ENCODE measurements around the gene KIFBP.

Gene KIFBP

DNA sequence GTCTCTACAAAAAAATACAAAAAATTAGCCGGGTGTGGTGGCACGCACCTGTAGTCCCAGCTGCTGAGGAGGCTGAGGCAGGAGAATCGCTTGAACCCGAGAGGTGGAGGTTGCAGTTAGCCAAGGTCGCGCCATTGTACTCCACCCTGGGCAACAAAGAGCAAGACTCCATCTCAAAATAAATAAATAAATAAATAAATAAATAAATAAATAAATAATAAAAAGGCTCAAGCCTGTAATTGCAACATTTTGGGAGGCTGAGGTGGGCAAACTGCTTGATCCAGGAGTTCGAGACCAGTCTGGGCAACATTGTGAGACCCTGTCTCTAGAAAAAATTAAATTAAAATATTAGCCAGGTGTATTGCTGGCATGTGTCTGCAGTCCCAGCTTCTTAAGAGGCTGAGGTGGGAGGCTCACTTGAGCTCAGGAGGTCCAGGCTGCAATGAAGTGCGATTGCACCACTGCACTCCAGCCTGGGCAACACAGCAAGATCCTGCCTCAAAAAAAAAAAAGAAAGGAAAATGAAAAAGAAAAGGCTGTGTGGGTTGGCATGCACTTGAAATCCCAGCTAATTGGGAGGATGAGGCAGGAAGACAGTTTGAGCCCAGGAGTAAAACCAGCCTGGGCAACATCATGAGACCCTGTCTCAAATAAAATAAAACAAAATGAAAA is 71.7 kb downstream of the KIFBP start:
- TF ChIP-seq YY1 (IDR thresholded peaks at IDR 0.05; ENCODE audit: low read depth) (no peak), MAX (IDR thresholded peaks at IDR 0.05) (no peak), FOXM1 (IDR thresholded peaks at IDR 0.05; ENCODE audit: borderline replicate concordance, low read depth) (no peak), ZBTB7A (IDR thresholded peaks at IDR 0.05; ENCODE audit: low read depth) (no peak), REST (IDR thresholded peaks at IDR 0.05; ENCODE audit: low read depth) (no peak), EGR1 (IDR thresholded peaks at IDR 0.05) (no peak), CREB1 (IDR thresholded peaks at IDR 0.05; ENCODE audit: low read depth) (no peak), TEAD4 (IDR thresholded peaks at IDR 0.05) (no peak)

DNA sequence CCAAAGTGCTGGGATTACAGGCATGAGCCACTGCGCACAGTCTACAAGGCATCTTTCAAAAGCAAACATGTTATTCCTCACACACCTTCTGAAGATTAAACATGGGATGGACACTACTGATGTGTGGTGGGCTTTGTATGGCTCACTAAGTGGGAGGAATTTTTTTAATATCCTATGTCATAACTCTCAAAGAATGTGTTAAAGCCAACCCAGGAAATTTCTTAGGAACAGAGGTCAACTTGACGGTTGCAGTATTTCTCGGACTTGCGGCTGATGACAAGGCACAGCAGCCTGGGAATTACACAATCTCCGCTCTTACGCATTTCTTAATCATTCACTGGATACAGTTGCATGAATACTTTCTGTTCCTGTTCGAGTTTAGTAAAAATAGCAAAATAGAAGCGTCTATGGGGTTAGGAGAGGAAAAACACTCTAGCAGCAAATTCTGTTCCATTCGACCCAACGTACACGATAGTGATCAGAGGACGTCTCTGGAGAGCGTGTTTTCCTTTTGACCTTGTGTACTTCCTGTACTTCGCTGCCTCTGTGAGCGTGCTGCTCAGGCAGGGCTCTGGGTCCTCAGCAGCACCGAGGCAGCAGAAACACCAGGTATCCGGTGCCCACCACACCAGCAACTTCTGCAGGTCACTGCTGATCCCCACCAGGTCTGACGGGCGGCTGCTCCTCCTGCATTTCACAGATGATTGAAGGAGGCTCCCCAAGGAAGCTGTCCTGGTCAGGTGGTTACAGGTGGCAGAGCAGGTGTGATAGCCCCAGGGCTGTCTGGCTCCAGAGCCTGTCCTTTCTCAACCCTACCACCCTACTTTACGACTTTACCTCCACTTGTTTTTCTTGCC is 72.9 kb downstream of the KIFBP start:
- TF ChIP-seq MAX (IDR thresholded peaks at IDR 0.05) = no peak
- 0 out of 2 replicates have a peak, but pooled peaks have one; percentile 13 for TF ChIP-seq CEBPB (IDR thresholded peaks at IDR 0.05)

DNA sequence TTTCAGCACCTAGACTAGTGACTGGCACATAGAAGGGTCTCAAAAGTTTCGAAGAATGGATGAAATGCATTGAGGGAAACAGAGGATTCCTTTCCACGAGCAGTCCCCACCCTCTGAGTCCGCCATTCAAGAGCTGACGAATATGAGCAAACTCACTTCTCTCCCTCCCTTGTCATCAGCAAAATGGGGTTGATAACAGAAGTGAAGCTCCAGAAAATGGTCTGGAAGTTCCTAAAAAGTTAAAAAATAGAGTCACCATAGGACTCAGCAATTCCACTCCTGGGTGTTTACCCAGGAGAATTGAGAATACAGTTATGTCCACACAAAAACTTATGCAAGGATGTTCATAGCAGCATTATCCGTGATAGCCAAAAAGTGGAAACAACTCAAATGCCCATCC is 74.3 kb downstream of the KIFBP start:
- no peak for TF ChIP-seq CREB1 (IDR thresholded peaks at IDR 0.05; ENCODE audit: low read depth)
- no peak for TF ChIP-seq NFIC (IDR thresholded peaks at IDR 0.05)
- TF ChIP-seq FOXM1 (IDR thresholded peaks at IDR 0.05; ENCODE audit: borderline replicate concordance, low read depth) = no peak
- TF ChIP-seq REST (IDR thresholded peaks at IDR 0.05; ENCODE audit: low read depth) = no peak

DNA sequence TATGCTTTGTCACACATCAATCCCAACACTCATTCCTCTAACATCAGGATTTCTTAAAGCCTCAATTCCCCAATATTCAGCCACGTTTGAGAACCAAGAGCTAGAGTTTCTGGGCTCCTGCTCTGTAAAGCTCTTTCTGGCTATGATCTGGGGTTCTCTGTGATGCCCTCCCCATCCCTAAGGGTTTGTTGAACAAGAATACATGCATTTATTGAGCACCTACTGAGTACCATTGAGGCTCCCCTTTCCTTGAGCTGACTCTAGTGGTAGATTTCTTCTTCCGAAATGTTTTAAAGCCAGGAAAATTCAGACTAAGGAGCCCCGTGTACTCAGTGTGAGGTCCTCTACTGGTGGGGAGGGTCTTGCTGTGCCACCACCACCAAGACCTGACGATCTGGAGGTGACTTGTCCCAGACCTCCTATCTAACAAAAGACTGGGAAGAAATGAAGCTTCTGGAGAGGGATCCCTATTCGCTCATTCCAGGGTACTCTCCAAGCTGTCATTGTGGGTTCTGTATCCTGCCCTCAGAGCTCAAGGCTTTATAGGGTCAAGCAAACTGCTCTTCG is 76.2 kb downstream of the KIFBP start:
- no peak for TF ChIP-seq TEAD4 (IDR thresholded peaks at IDR 0.05)

DNA sequence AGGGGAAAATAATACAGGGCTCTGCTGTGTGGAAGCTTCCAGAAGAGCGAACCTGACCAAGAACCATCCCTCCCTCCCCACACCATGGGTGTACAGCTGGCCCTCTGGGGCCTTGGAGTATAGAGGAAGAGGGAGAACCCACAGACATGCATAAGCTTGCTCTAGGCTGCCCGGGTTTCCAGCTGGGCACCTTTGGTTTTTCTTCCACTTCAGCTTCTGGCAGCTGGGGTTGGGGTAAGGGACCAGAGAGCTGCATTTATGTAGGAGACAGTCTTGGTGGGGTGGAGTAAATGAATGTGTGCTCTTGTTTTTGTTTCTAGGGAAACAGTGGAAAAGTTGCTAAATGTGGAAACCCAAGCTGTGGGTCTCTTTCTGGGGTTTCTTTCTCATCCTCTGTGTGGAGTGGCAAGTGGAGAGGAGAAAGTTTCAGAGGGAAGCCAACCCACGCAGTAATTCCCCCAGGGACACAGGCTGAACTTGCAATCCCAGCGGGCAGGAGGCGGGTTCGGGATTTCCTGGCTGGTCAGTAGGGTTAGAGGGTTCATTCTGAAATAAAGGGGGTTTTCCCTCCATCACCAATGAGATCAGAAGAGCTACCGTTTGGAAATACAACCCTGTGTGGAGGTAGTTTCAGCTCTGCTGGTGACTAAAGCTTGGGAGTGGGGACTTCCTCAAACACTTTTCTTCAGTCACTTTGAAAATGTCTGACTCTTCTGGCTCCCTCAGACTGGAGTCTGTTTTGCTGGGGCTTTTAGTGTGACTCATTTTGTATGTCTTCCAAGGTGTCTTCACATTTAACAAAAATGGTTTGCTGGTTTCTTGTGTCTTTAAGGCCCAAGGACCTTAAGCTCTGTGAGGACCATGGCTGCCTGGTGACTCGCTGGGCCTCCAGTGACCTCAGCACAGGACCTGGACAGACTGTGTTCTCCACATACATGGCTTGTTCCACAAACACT is 77.1 kb downstream of the KIFBP start:
- TF ChIP-seq TEAD4 (IDR thresholded peaks at IDR 0.05) (no peak), TCF12 (IDR thresholded peaks at IDR 0.05; ENCODE audit: low read depth) (no peak), EGR1 (IDR thresholded peaks at IDR 0.05) (no peak), YY1 (IDR thresholded peaks at IDR 0.05; ENCODE audit: low read depth) (no peak), CREB1 (IDR thresholded peaks at IDR 0.05; ENCODE audit: low read depth) (no peak), ZBTB7A (IDR thresholded peaks at IDR 0.05; ENCODE audit: low read depth) (no peak), NFIC (IDR thresholded peaks at IDR 0.05) (no peak), TAF1 (IDR thresholded peaks at IDR 0.05; ENCODE audit: low read depth) (no peak)
